ENCODE measurements around the gene CNTNAP4.

DNA sequence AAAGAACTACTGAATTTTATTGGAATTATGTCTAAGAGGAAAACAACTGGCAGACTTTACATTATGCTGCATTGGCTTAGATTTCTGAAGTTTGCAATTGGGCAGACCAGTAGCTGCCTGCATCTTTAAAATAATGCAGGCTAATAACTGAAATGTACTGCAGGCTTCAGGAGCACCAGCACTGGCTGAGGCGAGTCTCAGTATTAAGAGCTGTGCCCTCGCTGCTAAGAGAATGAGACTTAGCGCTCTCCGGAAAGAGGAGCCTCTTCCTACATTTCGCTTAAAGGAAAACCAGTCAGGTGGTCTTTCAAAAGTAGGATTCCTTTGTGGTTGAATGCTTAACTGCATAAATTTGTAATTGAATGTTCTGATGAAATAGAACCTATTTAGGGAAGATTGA lies 885 bp downstream of the CNTNAP4 start:
- no peak for TF ChIP-seq RARB (CRISPR knock-in tag; IDR thresholded peaks at IDR 0.05)
- no peak for TF ChIP-seq ZC3H10 (CRISPR knock-in tag; IDR thresholded peaks at IDR 0.05)
- TF ChIP-seq, protein P1, sequence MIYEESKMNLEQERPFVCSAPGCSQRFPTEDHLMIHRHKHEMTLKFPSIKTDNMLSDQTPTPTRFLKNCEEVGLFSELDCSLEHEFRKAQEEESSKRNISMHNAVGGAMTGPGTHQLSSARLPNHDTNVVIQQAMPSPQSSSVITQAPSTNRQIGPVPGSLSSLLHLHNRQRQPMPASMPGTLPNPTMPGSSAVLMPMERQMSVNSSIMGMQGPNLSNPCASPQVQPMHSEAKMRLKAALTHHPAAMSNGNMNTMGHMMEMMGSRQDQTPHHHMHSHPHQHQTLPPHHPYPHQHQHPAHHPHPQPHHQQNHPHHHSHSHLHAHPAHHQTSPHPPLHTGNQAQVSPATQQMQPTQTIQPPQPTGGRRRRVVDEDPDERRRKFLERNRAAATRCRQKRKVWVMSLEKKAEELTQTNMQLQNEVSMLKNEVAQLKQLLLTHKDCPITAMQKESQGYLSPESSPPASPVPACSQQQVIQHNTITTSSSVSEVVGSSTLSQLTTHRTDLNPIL (CRISPR knock-in tag; IDR thresholded peaks at IDR 0.05; ENCODE audit: low read depth), result no peak
- no peak for TF ChIP-seq ARNTL (CRISPR knock-in tag; IDR thresholded peaks at IDR 0.05; ENCODE audit: borderline replicate concordance, low read depth)
- TF ChIP-seq, protein P2, sequence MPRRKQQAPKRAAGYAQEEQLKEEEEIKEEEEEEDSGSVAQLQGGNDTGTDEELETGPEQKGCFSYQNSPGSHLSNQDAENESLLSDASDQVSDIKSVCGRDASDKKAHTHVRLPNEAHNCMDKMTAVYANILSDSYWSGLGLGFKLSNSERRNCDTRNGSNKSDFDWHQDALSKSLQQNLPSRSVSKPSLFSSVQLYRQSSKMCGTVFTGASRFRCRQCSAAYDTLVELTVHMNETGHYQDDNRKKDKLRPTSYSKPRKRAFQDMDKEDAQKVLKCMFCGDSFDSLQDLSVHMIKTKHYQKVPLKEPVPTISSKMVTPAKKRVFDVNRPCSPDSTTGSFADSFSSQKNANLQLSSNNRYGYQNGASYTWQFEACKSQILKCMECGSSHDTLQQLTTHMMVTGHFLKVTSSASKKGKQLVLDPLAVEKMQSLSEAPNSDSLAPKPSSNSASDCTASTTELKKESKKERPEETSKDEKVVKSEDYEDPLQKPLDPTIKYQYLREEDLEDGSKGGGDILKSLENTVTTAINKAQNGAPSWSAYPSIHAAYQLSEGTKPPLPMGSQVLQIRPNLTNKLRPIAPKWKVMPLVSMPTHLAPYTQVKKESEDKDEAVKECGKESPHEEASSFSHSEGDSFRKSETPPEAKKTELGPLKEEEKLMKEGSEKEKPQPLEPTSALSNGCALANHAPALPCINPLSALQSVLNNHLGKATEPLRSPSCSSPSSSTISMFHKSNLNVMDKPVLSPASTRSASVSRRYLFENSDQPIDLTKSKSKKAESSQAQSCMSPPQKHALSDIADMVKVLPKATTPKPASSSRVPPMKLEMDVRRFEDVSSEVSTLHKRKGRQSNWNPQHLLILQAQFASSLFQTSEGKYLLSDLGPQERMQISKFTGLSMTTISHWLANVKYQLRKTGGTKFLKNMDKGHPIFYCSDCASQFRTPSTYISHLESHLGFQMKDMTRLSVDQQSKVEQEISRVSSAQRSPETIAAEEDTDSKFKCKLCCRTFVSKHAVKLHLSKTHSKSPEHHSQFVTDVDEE (CRISPR knock-in tag; IDR thresholded peaks at IDR 0.05), result no peak
- TF ChIP-seq, protein P3, sequence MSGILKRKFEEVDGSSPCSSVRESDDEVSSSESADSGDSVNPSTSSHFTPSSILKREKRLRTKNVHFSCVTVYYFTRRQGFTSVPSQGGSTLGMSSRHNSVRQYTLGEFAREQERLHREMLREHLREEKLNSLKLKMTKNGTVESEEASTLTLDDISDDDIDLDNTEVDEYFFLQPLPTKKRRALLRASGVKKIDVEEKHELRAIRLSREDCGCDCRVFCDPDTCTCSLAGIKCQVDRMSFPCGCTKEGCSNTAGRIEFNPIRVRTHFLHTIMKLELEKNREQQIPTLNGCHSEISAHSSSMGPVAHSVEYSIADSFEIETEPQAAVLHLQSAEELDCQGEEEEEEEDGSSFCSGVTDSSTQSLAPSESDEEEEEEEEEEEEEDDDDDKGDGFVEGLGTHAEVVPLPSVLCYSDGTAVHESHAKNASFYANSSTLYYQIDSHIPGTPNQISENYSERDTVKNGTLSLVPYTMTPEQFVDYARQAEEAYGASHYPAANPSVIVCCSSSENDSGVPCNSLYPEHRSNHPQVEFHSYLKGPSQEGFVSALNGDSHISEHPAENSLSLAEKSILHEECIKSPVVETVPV (CRISPR knock-in tag; IDR thresholded peaks at IDR 0.05), result no peak
- no peak for TF ChIP-seq ZFP30 (CRISPR knock-in tag; IDR thresholded peaks at IDR 0.05)
- TF ChIP-seq ZFP3 (CRISPR knock-in tag; IDR thresholded peaks at IDR 0.05), result no peak
- no peak for TF ChIP-seq ZNF565 (CRISPR knock-in tag; conservative IDR thresholded peaks at IDR 0.05; ENCODE audit: low read depth)
- TF ChIP-seq, protein P4, sequence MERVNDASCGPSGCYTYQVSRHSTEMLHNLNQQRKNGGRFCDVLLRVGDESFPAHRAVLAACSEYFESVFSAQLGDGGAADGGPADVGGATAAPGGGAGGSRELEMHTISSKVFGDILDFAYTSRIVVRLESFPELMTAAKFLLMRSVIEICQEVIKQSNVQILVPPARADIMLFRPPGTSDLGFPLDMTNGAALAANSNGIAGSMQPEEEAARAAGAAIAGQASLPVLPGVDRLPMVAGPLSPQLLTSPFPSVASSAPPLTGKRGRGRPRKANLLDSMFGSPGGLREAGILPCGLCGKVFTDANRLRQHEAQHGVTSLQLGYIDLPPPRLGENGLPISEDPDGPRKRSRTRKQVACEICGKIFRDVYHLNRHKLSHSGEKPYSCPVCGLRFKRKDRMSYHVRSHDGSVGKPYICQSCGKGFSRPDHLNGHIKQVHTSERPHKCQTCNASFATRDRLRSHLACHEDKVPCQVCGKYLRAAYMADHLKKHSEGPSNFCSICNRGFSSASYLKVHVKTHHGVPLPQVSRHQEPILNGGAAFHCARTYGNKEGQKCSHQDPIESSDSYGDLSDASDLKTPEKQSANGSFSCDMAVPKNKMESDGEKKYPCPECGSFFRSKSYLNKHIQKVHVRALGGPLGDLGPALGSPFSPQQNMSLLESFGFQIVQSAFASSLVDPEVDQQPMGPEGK (CRISPR knock-in tag; IDR thresholded peaks at IDR 0.05; ENCODE audit: borderline replicate concordance), result no peak
- no peak for TF ChIP-seq PPARA (CRISPR knock-in tag; IDR thresholded peaks at IDR 0.05; ENCODE audit: borderline replicate concordance)
- TF ChIP-seq GLIS3 (CRISPR knock-in tag; IDR thresholded peaks at IDR 0.05), result no peak
- TF ChIP-seq CSDC2 (CRISPR knock-in tag; IDR thresholded peaks at IDR 0.05), result no peak

Data from SK-N-SH treated with all-trans-retinoic acid at 6 μM for 48 hours (cell line).